SHP77 treated with DMSO at 0.1 percent for 48 hours (cell line): ENCODE results near the gene DNAH17.
A peak's percentile ranks its signal among the peaks of the same experiment; 100 is the strongest.

ENCODE experiments used
- DNase-seq: peaks from one replicate; lab custom pipeline; 2025; lab: John Stamatoyannopoulos, UW

The DNAH17 gene

GRCh38 chr17:78544881-78545755, 32.1 kb downstream of the DNAH17 start:
- DNase-seq, result no peak

- DNase-seq, result no peak
Measured at GRCh38 chr17:78541488-78542206, 35.5 kb downstream of the DNAH17 start.

GRCh38 chr17:78539781-78540180, 37.4 kb downstream of the DNAH17 start:
- DNase-seq, result no peak

- no peak for DNase-seq
Measured at GRCh38 chr17:78538033-78538776, 39.0 kb downstream of the DNAH17 start.

- no peak for DNase-seq
Measured at GRCh38 chr17:78537217-78537860, 39.9 kb downstream of the DNAH17 start.

GRCh38 chr17:78535273-78536197, 41.7 kb downstream of the DNAH17 start:
- peak; percentile 95 for DNase-seq

- no peak for DNase-seq
Measured at GRCh38 chr17:78534492-78535272, 42.5 kb downstream of the DNAH17 start.

GRCh38 chr17:78532922-78533640, 44.1 kb downstream of the DNAH17 start:
- no peak for DNase-seq

- DNase-seq, result no peak
Measured at GRCh38 chr17:78532311-78532710, 44.9 kb downstream of the DNAH17 start.

GRCh38 chr17:78530675-78531074, 46.5 kb downstream of the DNAH17 start:
- no peak for DNase-seq

GRCh38 chr17:78529871-78530670, 47.1 kb downstream of the DNAH17 start:
- peak; percentile 99 for DNase-seq

- DNase-seq, result no peak
Measured at GRCh38 chr17:78529251-78529650, 47.9 kb downstream of the DNAH17 start.

- peak; percentile 87 for DNase-seq
Measured at GRCh38 chr17:78528541-78528940, 48.7 kb downstream of the DNAH17 start.

- no peak for DNase-seq
Measured at GRCh38 chr17:78527345-78527744, 49.9 kb downstream of the DNAH17 start.

- no peak for DNase-seq
Measured at GRCh38 chr17:78526231-78527025, 50.8 kb downstream of the DNAH17 start.

GRCh38 chr17:78525511-78526160, 51.6 kb downstream of the DNAH17 start:
- DNase-seq, result no peak

GRCh38 chr17:78524870-78525510, 52.2 kb downstream of the DNAH17 start:
- DNase-seq, result no peak
